ENCODE measurements around the gene NADSYN1.
A peak's percentile ranks its signal among the peaks of the same experiment; 100 is the strongest.

The NADSYN1 gene

DNA sequence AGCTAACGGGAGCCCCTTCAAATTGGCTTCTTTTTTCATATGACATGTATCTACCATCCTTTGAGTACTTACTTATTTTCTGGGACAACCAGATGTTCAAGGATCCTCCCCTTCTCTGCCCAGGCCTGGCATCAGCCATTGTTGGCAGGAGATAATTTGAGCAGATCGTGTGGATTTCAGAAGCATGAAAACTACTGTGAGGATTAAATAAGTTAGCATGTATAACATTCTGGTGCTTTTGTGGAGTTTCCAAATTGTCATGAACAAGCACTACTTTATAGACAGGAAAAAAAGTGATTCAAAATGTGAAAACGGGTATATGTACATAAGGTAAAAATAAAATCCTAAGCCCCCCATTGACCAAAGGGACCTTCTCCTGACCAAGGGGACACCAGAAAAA lies 2.1 kb upstream of the NADSYN1 start:
- TF ChIP-seq, protein P1, sequence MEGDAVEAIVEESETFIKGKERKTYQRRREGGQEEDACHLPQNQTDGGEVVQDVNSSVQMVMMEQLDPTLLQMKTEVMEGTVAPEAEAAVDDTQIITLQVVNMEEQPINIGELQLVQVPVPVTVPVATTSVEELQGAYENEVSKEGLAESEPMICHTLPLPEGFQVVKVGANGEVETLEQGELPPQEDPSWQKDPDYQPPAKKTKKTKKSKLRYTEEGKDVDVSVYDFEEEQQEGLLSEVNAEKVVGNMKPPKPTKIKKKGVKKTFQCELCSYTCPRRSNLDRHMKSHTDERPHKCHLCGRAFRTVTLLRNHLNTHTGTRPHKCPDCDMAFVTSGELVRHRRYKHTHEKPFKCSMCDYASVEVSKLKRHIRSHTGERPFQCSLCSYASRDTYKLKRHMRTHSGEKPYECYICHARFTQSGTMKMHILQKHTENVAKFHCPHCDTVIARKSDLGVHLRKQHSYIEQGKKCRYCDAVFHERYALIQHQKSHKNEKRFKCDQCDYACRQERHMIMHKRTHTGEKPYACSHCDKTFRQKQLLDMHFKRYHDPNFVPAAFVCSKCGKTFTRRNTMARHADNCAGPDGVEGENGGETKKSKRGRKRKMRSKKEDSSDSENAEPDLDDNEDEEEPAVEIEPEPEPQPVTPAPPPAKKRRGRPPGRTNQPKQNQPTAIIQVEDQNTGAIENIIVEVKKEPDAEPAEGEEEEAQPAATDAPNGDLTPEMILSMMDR (IDR thresholded peaks at IDR 0.05) = no peak
- Histone ChIP-seq H3K27ac (no peak overlapping the region), H3K4me3 (no peak overlapping the region)
- DNase-seq (ENCODE audit: low spot score) = no peak

DNA sequence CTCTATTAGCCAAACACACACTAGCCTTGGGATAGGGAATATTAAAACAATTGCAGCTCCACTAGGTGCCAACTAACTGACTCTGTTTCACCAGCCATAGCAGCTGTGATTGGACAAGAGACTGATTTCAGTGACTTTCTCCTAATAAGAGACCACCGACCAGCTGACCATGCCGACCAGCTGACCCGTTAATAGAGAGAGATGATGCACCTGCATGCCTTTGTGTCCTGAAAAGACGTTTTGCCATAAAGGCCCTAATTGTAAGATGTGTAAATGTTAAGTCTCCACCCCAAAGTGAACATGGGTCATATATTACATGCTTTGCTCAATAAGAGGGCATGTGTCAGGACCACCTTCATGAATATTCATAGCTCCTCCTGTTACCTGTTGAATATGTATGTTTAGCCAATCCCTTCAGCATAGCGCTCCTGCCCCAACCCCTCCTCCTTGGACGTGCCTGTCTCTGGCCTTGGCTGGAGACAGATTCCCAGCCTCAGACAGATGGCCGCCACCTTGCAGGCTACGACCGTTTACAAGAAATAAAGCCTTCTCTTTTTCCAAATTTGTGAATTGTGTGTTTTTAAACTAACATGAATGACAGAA lies 1.3 kb upstream of the NADSYN1 start:
- peak overlapping the region; percentile 78 to 94 for H3K27ac ChIP-seq
- TF ChIP-seq, protein P1 (IDR thresholded peaks at IDR 0.05) = no peak
- DNase-seq (ENCODE audit: low spot score) = no peak
- peak overlapping the region; percentile 92 for H3K4me3 ChIP-seq

DNA sequence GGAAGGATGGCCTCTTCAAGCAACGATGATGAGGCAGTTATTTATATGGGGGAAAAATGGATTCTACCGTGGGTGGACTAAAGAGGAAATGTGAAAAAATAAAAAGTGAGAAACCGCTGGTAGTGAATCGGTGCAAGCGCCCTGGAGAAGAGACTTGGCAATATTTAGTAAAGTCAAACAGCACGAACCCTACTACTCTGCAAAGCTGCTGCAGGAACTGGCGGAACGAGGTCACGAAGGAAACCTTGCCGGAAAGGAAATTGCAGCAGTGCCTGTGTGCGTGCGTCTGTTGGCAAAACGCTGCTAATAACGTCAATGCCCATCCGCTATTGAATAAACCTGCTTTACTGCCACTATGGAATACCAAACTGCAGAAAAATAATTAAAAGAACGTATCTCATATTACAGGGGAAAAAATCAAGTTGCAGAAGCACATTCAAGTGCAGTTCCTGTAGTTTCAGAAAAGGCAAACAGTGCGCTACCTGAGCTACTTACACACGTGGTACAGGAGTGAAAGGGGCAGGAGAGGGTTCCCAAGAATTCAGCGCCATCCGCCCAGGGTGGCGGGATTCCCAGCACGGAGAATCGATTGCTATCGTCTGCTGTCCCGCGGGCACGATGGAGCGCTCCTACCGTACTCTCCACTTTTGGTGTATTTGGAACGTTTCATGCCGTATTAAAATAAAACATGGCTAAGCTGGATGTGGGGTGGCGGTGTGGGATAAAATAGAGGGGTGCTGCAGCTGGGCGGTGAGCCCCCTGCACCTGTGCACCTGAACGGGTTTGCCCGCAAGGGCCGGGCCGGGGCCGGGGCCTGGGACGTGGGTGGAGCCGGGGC lies 585 bp upstream of the NADSYN1 start:
- TF ChIP-seq, protein P1 (IDR thresholded peaks at IDR 0.05) = no peak

DNA sequence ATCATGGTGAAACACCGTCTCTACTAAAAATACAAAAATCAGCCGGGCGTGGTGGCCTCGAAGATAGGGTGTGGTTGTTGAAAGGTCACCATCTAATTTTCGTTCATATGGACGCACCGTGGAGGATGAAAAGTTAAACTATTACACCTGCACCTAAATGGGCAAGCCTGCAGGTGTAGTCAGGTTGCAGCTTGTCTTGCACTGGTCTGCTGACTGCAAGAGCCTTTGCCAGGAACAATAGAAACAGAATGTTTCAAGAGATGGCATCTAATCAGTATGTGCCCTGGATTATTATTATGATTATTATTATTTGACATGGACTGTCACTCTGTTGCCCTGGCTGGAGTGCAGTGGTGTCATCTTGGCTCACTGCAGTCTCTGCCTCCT lies 908 bp downstream of the NADSYN1 start:
- H3K4me3 ChIP-seq = peak overlapping the region; percentile 92
- no peak overlapping the region for H3K27ac ChIP-seq

More for the DNA sequence above, 585 bp upstream of the NADSYN1 start:
- Histone ChIP-seq H3K4me3 (peak overlapping the region; percentile 92), H3K27ac (peak overlapping the region; percentile 78 to 94)
- DNase-seq (ENCODE audit: low spot score) = no peak

DNA sequence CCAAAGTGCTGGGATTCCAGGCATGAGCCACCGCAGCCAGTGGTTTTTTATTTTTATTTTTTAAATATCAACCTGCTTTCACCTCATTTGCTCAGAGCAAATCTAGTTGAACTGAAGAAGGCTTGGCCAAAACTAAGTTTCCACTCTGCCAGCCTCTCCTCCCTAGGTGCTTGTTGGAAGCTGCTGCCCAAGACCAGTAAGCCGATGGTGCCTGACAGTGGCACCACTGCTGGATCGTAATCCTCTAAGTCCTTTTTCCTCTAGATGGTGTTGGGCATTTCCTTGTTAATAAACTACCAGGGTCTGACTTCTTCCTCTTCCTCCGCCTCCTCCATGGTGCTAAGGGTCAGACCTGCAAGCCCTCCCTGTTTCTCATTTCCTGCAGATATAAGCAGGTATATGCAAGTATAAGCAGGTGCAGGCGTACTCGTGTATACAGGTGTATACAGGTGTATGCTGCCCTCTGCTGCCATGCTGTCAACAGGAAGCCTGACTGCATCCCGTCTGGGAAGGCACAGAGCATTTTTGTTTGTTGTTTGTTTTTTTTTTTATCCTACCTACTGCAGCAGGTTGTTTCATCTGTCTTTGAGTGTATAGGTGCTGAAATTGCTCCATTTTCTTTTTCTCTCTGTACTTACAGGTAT lies 1.6 kb downstream of the NADSYN1 start:
- Histone ChIP-seq H3K27ac (no peak overlapping the region), H3K4me3 (no peak overlapping the region)
- TF ChIP-seq, protein P1 (IDR thresholded peaks at IDR 0.05) = no peak
- DNase-seq (ENCODE audit: low spot score) = no peak

More for the DNA sequence above, 908 bp downstream of the NADSYN1 start:
- no peak for DNase-seq (ENCODE audit: low spot score)
- TF ChIP-seq, protein P1 (IDR thresholded peaks at IDR 0.05) = no peak

DNA sequence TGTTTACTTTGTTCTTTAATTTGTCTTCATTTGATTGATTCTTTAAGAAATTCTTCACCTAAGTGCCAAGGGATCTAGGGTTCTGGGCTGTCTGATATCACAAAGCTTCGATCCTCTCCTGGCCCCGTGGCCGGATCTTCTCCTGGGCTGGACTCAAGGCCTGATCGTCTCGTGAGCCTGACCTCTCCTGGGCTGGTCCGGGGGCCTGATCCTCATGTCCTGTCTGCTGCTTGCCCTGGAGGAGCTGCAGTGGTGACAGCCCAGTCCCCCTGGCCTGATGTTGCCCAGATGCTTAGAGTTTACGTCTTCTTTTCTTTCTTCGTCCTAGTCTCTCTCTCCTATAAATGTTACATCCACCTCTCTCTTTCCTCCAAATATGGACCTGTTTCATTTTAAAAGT lies 3.3 kb downstream of the NADSYN1 start:
- Histone ChIP-seq H3K27ac (no peak overlapping the region), H3K4me3 (no peak overlapping the region)
- TF ChIP-seq, protein P1 (IDR thresholded peaks at IDR 0.05) = no peak
- DNase-seq (ENCODE audit: low spot score) = no peak

Data from coronary artery (tissue), 2 donors.